ENCODE results near the gene AIP. TPM values are rescaled to one million over a fixed set of nuclear protein-coding genes. Genes with fewer than 3 reads are reported as not detected.

The AIP gene
- total RNA-seq, 1 experiment from 2014 or later: 39.8 TPM

DNA sequence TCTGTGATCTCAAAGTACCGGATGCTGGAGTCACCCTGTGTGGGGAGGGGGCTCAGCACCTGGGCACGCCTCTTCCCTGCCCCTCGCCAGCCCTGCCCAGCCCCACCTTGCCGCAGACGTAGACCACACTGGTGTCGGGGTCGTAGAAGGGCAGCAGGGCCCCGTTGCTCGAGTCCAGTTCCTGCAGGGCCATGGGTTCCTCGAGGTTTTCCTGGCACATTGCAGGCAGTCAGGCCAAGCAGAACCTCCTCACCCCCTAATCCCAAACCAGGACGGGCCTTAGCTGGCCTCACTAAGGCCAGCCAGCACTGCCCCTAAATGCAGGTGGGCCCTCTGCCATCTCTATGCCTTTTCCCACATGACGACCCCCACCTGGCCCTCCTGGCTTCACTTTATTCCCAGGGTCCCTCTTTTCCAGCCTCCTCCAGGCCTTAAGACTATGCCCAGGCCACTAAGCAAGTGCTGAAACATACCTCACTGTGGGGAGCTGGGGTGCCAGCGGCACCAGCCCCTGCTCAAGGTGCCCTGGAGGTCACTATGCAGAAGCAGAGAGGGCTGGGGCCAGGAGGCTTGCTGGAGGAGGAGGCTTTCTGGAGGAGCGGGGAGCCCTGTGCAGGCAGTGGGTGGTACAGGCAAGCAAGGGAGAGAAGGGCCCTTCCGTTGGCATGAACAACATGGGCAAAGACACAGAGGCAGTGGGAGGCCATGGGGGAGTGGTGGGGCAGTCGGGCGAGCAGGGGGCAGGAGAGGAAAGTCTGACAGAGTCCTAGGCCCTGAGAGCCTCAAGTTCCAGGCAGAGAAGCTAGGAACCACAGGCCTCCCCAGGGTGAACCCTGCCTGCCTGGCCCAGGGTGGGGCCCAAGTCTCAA, 42.4 kb upstream of the AIP start:
- Histone ChIP-seq H3K27ac (no peak overlapping the region), H3K4me1 (peaks cover 14% of the 10 kb centered on the region), H3K9me3 (replicated peaks) (no peaks in the 10 kb centered on the region), H3K27me3 (no peaks in the 10 kb centered on the region), H3K36me3 (no peaks in the 10 kb centered on the region), H3K4me3 (no peak overlapping the region)
- DNase-seq: no peak

GRCh38 chr11:67441098-67441563, 41.7 kb upstream of the AIP start:
- Histone ChIP-seq H3K27ac (no peak overlapping the region), H3K27me3 (no peaks in the 10 kb centered on the region), H3K4me1 (peaks cover 9% of the 10 kb centered on the region), H3K36me3 (no peaks in the 10 kb centered on the region), H3K4me3 (no peak overlapping the region), H3K9me3 (replicated peaks) (no peaks in the 10 kb centered on the region)
- DNase-seq: no peak

DNA sequence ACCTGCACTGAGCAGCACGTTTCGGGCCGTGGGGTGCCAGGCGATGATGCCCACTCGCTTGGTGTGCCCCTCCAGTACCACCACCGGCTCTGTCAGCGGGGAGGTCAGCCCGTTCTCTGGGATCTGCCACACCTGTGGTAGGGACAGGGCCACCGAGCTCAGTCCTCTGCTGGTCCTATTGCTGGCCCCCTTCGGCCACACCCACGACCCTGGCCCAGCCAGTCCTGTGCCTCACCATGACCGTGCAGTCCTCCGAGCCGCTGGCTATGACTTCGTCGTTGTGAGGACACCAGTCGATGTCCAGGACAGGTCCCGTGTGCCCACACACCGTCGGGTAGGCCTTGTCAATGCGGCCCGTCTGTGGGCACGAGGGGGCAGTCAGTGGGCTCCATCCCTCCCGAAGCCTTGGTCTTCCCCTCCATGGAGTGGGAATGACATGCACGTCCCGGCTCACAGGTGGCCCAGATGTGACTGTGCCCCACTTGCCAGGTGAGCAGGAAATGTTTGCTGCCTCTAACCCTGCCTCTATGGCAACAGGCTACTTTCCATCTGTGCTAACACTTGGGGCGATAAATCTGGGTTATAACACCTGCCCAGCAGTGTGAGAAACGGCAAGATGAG, 41.0 kb upstream of the AIP start:
- no peaks in the 10 kb centered on the region for H3K36me3 ChIP-seq
- H3K4me1 ChIP-seq: peaks cover 6% of the 10 kb centered on the region
- no peak overlapping the region for H3K4me3 ChIP-seq

GRCh38 chr11:67442504-67443404, 40.1 kb upstream of the AIP start:
- no peak for DNase-seq
- Histone ChIP-seq H3K4me3 (peak overlapping the region; percentile 71), H3K27me3 (no peaks in the 10 kb centered on the region), H3K9me3 (replicated peaks) (no peaks in the 10 kb centered on the region), H3K4me1 (peaks cover 6% of the 10 kb centered on the region; the same call in 1 of the 2 replicates), H3K36me3 (no peaks in the 10 kb centered on the region), H3K27ac (peak overlapping the region; percentile 33; the same call in 1 of the 2 replicates)

More for the DNA sequence above, 41.0 kb upstream of the AIP start:
- no peaks in the 10 kb centered on the region for H3K9me3 ChIP-seq (replicated peaks)
- no peak for DNase-seq
- H3K27ac ChIP-seq: no peak overlapping the region
- no peaks in the 10 kb centered on the region for H3K27me3 ChIP-seq

DNA sequence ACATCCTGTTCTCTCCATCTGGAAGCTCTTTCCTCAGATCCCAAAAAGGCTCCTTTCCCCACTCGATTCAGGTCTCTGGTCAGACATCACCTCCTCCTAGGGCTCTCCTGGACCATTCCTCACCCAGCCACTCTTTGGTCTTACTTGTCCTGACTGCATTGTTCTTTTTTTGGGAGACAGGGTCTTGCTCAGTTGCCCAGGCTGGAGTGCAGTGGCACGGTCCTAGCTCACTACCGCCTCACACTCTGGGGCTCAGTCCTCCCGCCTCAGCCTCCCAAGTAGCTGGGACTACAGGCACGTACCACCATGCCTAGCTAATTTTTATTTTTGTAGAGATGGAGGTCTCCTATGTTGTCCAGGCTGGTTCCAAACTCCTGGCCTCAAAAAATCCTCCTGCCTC, 37.3 kb upstream of the AIP start:
- DNase-seq: no peak
- Histone ChIP-seq H3K27me3 (no peaks in the 10 kb centered on the region), H3K4me3 (no peak overlapping the region), H3K4me1 (peaks cover 6% of the 10 kb centered on the region; the same call in 1 of the 2 replicates), H3K9me3 (replicated peaks) (no peaks in the 10 kb centered on the region), H3K27ac (no peak overlapping the region), H3K36me3 (no peaks in the 10 kb centered on the region)

DNA sequence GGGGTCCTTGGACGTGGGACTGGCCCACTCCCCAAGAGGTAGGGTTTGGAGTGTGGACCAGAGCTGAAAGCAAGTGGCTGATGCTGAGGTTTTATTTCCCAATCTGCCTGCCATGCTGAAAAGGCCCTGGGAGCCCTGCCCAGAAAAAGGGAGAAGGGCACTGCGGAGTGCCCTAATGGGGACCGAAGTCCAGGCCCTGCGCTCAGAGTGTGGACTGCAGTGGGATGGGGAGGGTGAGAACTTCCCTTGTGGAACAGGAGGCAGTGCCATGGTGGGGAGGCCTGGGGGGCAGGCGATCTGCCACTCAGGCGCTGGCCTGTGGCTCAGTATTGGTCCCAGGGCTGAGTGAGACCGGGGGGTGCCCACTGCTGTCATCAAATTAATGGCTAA, 34.6 kb upstream of the AIP start:
- H3K9me3 ChIP-seq (replicated peaks): no peaks in the 10 kb centered on the region
- DNase-seq: no peak
- no peaks in the 10 kb centered on the region for H3K36me3 ChIP-seq
- H3K27ac ChIP-seq: no peak overlapping the region
- no peaks in the 10 kb centered on the region for H3K27me3 ChIP-seq
- no peak overlapping the region for H3K4me3 ChIP-seq
- peaks cover 6% of the 10 kb centered on the region; the same call in 1 of the 2 replicates for H3K4me1 ChIP-seq

DNA sequence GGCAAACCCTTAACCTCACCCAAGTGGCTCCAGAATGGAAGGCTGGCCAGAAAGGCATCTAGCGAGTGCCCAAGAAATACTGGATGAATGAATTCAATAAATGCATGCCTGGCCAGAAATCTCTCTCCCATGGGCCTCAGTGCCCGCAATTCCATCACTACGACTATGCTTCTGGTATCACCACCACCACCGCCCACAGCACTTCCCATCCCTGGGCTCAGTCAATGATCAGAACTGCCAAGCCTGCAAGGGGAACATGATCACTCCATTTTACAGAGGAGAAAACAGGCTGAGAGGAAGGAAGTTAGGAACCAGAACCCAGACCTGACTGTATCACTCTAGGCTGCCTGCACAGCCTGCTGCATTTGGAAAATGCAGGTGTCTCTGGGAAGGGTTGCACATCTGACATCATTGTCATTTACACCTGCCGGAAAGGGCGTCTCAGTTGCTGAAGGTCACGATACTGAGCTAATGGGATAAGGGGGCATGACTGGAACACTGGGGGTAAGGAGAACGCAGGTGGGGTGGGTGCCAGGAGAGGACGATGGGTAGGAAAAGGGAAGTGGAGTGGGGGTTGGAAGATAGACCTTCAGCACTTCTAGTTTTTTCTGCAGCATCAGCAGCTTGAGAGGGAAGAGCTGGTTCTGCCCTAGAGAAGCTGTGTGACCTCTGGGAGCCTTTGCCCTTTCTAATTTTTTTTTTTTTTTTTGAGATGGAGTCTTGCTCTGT, 33.5 kb upstream of the AIP start:
- no peak overlapping the region for H3K4me3 ChIP-seq
- DNase-seq: no peak
- H3K9me3 ChIP-seq (replicated peaks): no peaks in the 10 kb centered on the region
- H3K27me3 ChIP-seq: no peaks in the 10 kb centered on the region
- no peaks in the 10 kb centered on the region for H3K36me3 ChIP-seq
- no peak overlapping the region for H3K27ac ChIP-seq
- peaks cover 4% of the 10 kb centered on the region; the same call in 1 of the 2 replicates for H3K4me1 ChIP-seq

DNA sequence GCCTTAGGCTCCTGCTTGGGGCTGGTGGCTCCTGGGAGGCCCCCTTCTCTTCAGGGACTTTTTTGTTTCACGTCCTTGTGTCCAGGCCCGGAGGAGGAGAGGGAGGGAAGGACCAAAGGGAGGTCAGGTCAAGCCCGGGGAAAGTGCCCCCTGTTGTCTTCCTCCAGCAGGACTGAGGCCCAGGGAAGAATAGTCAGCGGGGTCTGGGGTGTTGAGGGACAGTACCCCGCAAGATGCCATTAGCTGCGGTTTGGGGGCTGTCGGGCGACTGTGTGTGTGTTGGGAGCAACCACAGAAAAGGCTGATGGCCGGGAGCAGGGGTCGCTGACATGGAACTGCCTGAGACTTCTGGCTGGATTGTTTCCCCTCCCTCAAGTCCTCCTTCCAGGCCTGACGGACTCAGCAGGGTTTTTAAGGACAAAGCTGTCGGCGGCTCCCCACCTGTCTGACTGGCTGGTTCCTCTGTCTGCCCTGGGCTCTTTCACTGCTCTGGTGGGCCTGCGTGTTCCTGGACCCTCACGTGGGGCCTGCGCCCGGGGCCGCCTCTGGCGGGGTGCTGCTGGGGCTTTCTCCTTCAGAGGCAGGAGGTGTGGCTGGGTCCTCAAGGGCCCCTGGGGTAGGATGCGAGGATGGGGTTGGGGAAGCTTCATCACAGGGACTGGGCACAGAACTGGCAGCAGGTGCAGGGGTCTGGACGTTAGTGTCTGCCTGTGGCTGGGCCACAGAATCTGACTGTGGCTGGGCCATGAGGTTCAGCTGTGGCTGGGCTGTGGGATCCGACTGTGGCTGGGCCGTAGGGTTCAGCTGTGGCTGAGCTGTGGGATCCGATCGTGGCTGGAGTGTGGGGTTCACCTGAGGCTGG, 31.8 kb upstream of the AIP start:
- Histone ChIP-seq H3K36me3 (no peaks in the 10 kb centered on the region), H3K4me3 (no peak overlapping the region)
- DNase-seq: no peak

DNA sequence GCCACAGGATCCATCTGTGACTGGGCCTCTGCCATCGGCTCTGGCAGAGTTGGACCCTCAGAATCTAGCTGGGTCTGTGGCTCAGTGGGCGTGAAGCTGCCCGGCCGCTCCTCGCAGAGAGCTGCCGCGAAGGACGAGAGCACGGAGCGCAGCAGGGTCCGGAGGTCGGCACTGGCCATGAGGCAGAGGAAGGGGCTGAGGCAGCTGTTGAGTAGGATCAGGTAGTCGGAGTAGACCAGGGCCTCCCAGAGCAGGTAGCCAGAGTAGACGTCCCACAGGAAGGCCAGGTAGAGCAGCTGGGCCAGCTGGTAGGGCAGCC, 31.2 kb upstream of the AIP start:
- no peak overlapping the region for H3K27ac ChIP-seq
- H3K4me3 ChIP-seq: no peak overlapping the region
- no peaks in the 10 kb centered on the region for H3K27me3 ChIP-seq
- no peaks in the 10 kb centered on the region for H3K9me3 ChIP-seq (replicated peaks)
- DNase-seq: no peak
- H3K36me3 ChIP-seq: no peaks in the 10 kb centered on the region
- H3K4me1 ChIP-seq: no peaks in the 10 kb centered on the region

More for the DNA sequence above, 31.8 kb upstream of the AIP start:
- H3K9me3 ChIP-seq (replicated peaks): no peaks in the 10 kb centered on the region
- H3K27me3 ChIP-seq: no peaks in the 10 kb centered on the region
- H3K27ac ChIP-seq: no peak overlapping the region
- no peaks in the 10 kb centered on the region for H3K4me1 ChIP-seq

- Histone ChIP-seq H3K4me1 (no peaks in the 10 kb centered on the region), H3K36me3 (no peaks in the 10 kb centered on the region), H3K9me3 (replicated peaks) (no peaks in the 10 kb centered on the region), H3K27me3 (no peaks in the 10 kb centered on the region), H3K27ac (no peak within 1 kb of the TSS), H3K4me3 (peak within 1 kb of the TSS; percentile 49)
- peak; percentile 61 to 64 for DNase-seq
These were observed 30.5 kb upstream of the AIP start, which contains the start of gene GPR152 for GRCh38 chr11:67452141-67452952. Gene GPR152 (minus strand): TSS chr11:67452729. CDS start chr11:67452724, 5 bp downstream.

DNA sequence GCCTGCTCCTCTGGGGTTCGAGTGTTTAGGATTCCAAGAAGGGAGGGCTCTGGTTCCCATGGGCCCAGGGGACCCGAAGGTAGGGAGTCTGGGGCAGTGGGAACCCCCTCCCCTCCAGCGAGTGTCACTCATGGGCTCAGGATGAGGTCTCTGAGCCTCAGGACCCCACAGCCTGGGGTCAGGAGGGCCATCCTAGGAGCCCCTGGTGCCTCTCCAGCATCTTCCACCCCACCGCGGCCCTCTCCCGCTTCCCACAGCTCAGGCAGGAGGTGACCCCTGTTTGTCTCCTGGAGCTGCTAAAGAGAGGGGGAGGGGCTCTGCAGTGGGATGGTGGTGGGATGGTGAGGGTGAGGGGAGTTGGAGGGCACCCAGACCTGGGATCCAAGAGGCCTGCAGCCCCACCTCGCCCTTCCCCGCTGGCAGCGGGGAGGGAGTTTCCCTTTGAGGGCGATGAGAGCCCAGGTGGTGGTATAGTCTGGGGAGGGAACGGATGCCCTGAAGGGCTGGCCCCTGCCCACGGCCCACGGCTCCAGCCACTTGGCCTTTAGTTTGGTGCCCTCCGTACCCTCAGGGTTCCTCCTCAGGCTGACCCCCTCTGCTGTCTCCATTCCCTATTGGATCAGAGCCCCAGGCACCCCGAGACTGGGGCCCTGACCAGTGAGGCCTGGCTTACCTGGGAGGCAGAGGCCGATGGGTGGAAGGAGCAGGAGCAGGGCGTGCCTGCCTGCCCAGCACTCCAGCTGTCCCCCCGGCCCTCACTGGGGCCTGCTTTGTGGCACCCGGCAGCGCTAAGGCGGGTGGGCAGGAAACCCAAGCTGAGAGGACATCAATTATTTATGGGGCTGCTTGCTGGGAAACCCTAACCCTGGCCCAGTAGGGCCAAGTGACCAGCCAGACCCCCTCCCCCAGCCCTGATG, 28.8 kb upstream of the AIP start:
- no peaks in the 10 kb centered on the region for H3K36me3 ChIP-seq
- DNase-seq: no peak

DNA sequence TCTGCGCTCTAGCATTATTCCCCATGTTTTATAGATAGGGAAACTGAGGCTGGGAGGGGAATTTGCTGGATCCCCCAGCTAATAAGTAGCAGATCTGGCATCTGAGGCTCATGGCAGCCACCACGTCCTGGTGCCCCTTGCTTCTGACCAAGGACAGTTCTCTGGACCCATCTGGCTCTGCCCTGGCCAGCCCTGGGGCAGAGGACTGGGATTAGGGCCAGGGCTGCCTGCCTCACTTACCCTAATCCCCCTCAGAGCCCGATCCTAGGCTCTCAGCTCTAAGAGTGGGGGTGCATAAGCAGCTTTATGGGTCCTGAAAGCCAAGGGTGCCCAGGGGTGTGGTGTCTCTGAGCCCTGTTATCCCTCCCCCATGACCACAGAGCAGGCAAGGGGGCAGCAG, 27.8 kb upstream of the AIP start, which contains the start of gene CABP4:
Gene CABP4 (plus strand): TSS at position 301 of the 400 bp plus-strand sequence. CDS start 70 bp downstream, at position 371.
- Histone ChIP-seq H3K27ac (no peak within 1 kb of the TSS), H3K27me3 (no peaks in the 10 kb centered on the region), H3K36me3 (no peaks in the 10 kb centered on the region), H3K9me3 (replicated peaks) (no peaks in the 10 kb centered on the region), H3K4me3 (no peak within 1 kb of the TSS), H3K4me1 (no peaks in the 10 kb centered on the region)
- DNase-seq: no peak

More for the DNA sequence above, 28.8 kb upstream of the AIP start:
- Histone ChIP-seq H3K27me3 (no peaks in the 10 kb centered on the region), H3K27ac (no peak overlapping the region), H3K4me1 (no peaks in the 10 kb centered on the region), H3K9me3 (replicated peaks) (no peaks in the 10 kb centered on the region), H3K4me3 (no peak overlapping the region)
